GM23248 (cell line): ENCODE measurements around the gene SMTN.

Source experiments
- EZH2 ChIP-seq: fragments of 200-600 bp; sonication (generic); IDR thresholded peaks from 2 replicates; pipeline ENCODE4 v1.6.1; 2018; ENCODE audit warnings: antibody characterized with exemption, mild to moderate bottlenecking; ENCODE audit not compliant: insufficient read depth, poor library complexity, severe bottlenecking
- EZH2phosphoT487 ChIP-seq: fragments of 200-600 bp; sonication (generic); IDR thresholded peaks from 2 replicates; pipeline ENCODE4 v1.6.1; 2018; ENCODE audit warnings: antibody characterized with exemption, moderate library complexity, mild to moderate bottlenecking, low read depth; ENCODE audit not compliant: insufficient read depth

- TF ChIP-seq EZH2: no peak
- no peak for TF ChIP-seq EZH2phosphoT487
These were observed 26.7 kb downstream of the SMTN start for GRCh38 chr22:31107894-31108218.
